ENCODE data around the gene COL21A1.

- TF ChIP-seq GATA1 (IDR thresholded peaks at IDR 0.05; ENCODE audit: low read depth, low read length) (no peak), POLR2A (IDR thresholded peaks at IDR 0.05; ENCODE audit: low read length) (no peak)
These were observed 308 bp upstream of the COL21A1 start for GRCh38 chr6:56247654-56248122.
